Neural cell (in vitro differentiated cells): ENCODE results near the gene IL10RA. TPM values are rescaled to one million over a fixed set of nuclear protein-coding genes. Genes with fewer than 3 reads are reported as not detected.

Source experiments
- H2AFZ ChIP-seq: fragments of 200-600, 300-800 bp; sonication (generic), shearing (Covaris generic); 2 replicates; pipeline ENCODE4 v1.6.0; 2014; ENCODE audit warnings: low read depth, mild to moderate bottlenecking, antibody characterized with exemption, low read length, moderate library complexity
- H3F3A ChIP-seq: fragments of 200-600 bp; shearing (Covaris generic); 2 replicates; pipeline ENCODE4 v1.6.1; 2016; ENCODE audit warnings: mild to moderate bottlenecking, moderate library complexity, mixed read lengths, antibody characterized with exemption, low read length; ENCODE audit not compliant: insufficient read depth, poor library complexity, severe bottlenecking
- H3K27ac ChIP-seq: fragments of 200-600, 300-800 bp; sonication (generic), shearing (Covaris generic); 2 replicates; pipeline ENCODE4 v1.5.1; 2014; ENCODE audit warnings: mild to moderate bottlenecking, low read length, moderate library complexity
- H3K27me3 ChIP-seq: fragments of 300-800, 200-600 bp; sonication (generic), shearing (Covaris generic); 2 replicates; pipeline ENCODE4 v1.6.0; 2014; ENCODE audit warnings: mild to moderate bottlenecking, low read depth, low read length, moderate library complexity; ENCODE audit not compliant: insufficient read depth
- H3K36me3 ChIP-seq: fragments of 300-800, 200-600 bp; sonication (generic), shearing (Covaris generic); 2 replicates; pipeline ENCODE4 v1.5.1; 2014; ENCODE audit warnings: mild to moderate bottlenecking, antibody characterized with exemption, low read length, moderate library complexity; ENCODE audit not compliant: insufficient read depth
- H3K4me2 ChIP-seq: fragments of 300-800, 200-600 bp; sonication (generic), shearing (Covaris generic); 2 replicates; pipeline ENCODE4 v1.6.0; 2014; ENCODE audit warnings: mild to moderate bottlenecking, low read length
- H3K4me3 ChIP-seq: fragments of 300-800, 200-600 bp; sonication (generic), shearing (Covaris generic); 2 replicates; pipeline ENCODE4 v1.5.1; 2014; ENCODE audit warnings: mild to moderate bottlenecking, low read length, moderate library complexity
- H3K79me2 ChIP-seq: fragments of 200-600 bp; shearing (Covaris generic); replicated peaks from 2 replicates; pipeline ENCODE4 v1.6.0; 2014; ENCODE audit warnings: mild to moderate bottlenecking, low read length, moderate library complexity; ENCODE audit not compliant: insufficient read depth
- H3K9ac ChIP-seq: fragments of 300-800, 200-600 bp; sonication (generic), shearing (Covaris generic); 2 replicates; pipeline ENCODE4 v1.6.1; 2016; ENCODE audit warnings: mild to moderate bottlenecking, low read length, mixed read lengths
- H3K9me2 ChIP-seq: fragments of 200-600 bp; shearing (Covaris generic); 2 replicates; pipeline ENCODE4 v1.6.1; 2016; ENCODE audit warnings: mild to moderate bottlenecking, low read length, mixed read lengths; ENCODE audit not compliant: insufficient read depth
- H3K9me3 ChIP-seq: fragments of 200-600, 300-800 bp; sonication (generic), shearing (Covaris generic); 2 replicates; pipeline ENCODE4 v1.6.1; 2016; ENCODE audit warnings: mild to moderate bottlenecking, mixed run types, low read length, moderate library complexity, mixed read lengths
- H4K20me1 ChIP-seq: fragments of 200-600 bp; shearing (Covaris generic); 2 replicates; pipeline ENCODE4 v1.6.1; 2016; ENCODE audit warnings: mild to moderate bottlenecking, mixed run types; ENCODE audit not compliant: insufficient read depth
- EP300 ChIP-seq: fragments of 450-650 bp; conservative IDR thresholded peaks from 2 replicates; pipeline ENCODE4 v1.6.1; 2014; ENCODE audit warnings: antibody characterized with exemption, mild to moderate bottlenecking, moderate library complexity; ENCODE audit not compliant: poor library complexity, severe bottlenecking
- POLR2AphosphoS5 ChIP-seq: IDR thresholded peaks from 2 replicates; pipeline ENCODE4 v1.6.1; 2012
- SMC3 ChIP-seq: fragments of 450-650 bp; conservative IDR thresholded peaks from 2 replicates; pipeline ENCODE4 v1.6.1; 2014; ENCODE audit warnings: antibody characterized with exemption, mild to moderate bottlenecking, moderate library complexity; ENCODE audit not compliant: poor library complexity
- polyA plus RNA-seq: library from polyadenylated mRNA; depleted of rRNA; stranded (reverse); fragments of >200 nt; gene quantifications from 2 replicates; pipeline ENCODE4 v1.2.3, GENCODE V29; 2014
- TF ChIP-seq, protein P1 (sequence below): fragments of 450-650 bp; IDR thresholded peaks from 2 replicates; pipeline ENCODE4 v1.5.1; 2014; ENCODE audit warnings: antibody characterized with exemption, mild to moderate bottlenecking, moderate library complexity; ENCODE audit not compliant: poor library complexity, severe bottlenecking

Gene IL10RA
- polyA plus RNA-seq, 1 donor from 2014 or later, result 1.1 TPM

DNA sequence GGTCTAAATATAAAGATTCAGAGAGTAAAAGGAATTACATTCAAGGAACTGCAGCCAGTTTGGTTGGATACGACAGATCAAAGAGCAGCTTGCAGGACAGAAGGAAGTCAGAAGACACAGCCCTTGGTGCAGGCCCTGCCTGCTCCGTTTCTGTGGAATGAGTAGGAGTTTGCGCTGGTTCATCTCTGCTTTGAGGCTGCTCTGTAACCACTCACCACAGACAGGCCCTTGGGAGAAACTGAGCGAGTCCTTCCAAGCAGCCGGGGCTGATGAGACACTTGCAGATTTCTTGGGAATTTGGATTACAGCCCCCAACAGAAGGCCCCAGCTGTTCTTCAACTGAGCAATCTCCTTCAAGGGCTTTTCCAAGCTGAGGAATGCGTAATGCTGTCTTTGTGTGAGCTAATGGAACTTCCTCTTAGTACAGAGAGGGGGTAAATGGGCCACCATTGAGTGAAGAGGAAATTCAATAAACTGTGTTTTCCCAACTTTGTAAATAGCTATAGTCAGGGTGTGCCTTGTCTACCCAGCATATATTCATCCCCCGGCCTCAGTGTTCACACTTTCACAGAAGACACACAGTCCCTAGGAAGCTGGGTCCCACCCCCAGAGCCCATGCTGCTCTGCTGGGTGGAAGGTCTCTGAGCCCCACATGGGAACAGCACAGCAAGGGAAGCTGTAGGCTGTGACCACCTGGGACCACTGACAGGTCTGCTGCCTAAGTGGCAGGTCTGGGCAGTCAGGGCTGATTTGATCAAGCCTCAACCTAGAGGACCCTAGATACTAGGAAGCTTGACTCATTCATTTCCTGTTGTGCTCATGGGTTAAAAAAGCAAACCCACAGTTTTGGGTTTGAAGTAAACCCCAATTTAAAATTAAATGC is 16.6 kb downstream of the IL10RA start:
- Histone ChIP-seq H3K9me3 (no peaks in the 10 kb centered on the region), H3K79me2 (no peaks in the 10 kb centered on the region), H3K9me2 (no peaks in the 10 kb centered on the region), H4K20me1 (no peaks in the 10 kb centered on the region), H3K4me2 (no peak overlapping the region), H3K9ac (no peak overlapping the region), H2AFZ (no peak overlapping the region), H3K4me3 (no peak overlapping the region), H3K27me3 (no peaks in the 10 kb centered on the region), H3F3A (no peaks in the 10 kb centered on the region), H3K36me3 (no peaks in the 10 kb centered on the region), H3K27ac (no peak overlapping the region)
- no peak for TF ChIP-seq POLR2AphosphoS5

DNA sequence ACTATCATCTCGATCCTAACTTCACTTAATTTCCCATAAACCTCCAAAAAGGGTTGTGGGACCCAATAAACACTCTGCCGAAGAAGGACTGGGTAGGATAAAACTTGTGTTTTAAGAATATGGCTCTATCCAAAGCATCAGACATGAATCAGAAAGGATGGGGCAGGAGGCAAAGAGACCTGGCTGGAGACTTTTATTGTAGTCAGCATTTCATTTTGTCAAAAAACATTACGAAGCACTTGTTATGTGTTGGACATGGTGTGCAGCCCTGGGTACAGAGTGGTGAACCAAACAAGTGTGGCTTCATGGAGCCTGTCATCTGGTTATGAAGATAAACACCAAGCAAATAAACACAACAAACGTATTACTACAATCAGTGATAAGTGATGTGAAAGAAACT is 17.3 kb downstream of the IL10RA start:
- no peak for TF ChIP-seq EP300
- no peak for TF ChIP-seq SMC3
- no peak overlapping the region for H3K27ac ChIP-seq
- H3F3A ChIP-seq, result no peaks in the 10 kb centered on the region
- H2AFZ ChIP-seq, result no peak overlapping the region
- H4K20me1 ChIP-seq, result no peaks in the 10 kb centered on the region
- no peaks in the 10 kb centered on the region for H3K9me2 ChIP-seq
- H3K27me3 ChIP-seq, result no peaks in the 10 kb centered on the region
- H3K4me2 ChIP-seq, result no peak overlapping the region
- H3K4me3 ChIP-seq, result no peak overlapping the region
- no peak overlapping the region for H3K9ac ChIP-seq
- no peaks in the 10 kb centered on the region for H3K79me2 ChIP-seq
- no peaks in the 10 kb centered on the region for H3K36me3 ChIP-seq
- H3K9me3 ChIP-seq, result no peaks in the 10 kb centered on the region

DNA sequence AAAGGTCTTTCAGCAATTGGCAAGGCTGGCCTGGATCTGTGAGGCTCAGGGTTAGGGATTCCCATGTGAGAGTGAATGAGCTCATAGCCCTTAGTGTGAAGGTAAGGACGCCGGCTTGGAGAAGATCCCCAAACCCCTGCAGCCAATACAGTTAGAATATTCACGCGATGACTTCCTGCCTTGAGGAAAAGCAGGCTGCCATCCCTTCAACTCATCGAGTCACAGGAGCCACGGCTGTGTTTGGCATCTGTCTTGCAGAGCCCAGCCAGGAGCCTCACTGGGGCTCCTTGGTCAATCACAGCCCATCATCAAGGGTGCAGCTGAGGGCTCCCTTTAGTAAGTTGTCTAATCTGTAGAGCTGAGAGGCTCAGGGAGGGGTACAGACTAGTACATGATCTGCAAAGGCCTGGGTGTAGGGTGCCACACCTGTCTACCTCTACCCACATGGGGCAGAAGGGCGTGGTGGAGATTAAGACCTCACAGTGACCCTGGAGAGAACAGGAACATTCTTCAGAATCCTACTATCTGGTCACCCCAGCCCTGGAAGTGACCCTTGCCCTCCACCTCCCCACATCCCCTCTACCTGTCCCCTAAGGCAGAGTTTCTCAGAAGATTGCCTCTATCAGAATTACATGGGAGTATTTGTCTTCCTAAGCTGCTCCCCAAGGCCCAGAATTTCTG is 18.5 kb downstream of the IL10RA start:
- Histone ChIP-seq H3F3A (no peaks in the 10 kb centered on the region), H3K4me3 (no peak overlapping the region), H3K79me2 (no peaks in the 10 kb centered on the region), H3K27ac (no peak overlapping the region), H3K9me2 (no peaks in the 10 kb centered on the region), H3K36me3 (no peaks in the 10 kb centered on the region), H3K9me3 (no peaks in the 10 kb centered on the region), H3K4me2 (no peak overlapping the region), H4K20me1 (no peaks in the 10 kb centered on the region), H3K9ac (no peak overlapping the region), H3K27me3 (no peaks in the 10 kb centered on the region), H2AFZ (no peak overlapping the region)
- TF ChIP-seq, protein P1, sequence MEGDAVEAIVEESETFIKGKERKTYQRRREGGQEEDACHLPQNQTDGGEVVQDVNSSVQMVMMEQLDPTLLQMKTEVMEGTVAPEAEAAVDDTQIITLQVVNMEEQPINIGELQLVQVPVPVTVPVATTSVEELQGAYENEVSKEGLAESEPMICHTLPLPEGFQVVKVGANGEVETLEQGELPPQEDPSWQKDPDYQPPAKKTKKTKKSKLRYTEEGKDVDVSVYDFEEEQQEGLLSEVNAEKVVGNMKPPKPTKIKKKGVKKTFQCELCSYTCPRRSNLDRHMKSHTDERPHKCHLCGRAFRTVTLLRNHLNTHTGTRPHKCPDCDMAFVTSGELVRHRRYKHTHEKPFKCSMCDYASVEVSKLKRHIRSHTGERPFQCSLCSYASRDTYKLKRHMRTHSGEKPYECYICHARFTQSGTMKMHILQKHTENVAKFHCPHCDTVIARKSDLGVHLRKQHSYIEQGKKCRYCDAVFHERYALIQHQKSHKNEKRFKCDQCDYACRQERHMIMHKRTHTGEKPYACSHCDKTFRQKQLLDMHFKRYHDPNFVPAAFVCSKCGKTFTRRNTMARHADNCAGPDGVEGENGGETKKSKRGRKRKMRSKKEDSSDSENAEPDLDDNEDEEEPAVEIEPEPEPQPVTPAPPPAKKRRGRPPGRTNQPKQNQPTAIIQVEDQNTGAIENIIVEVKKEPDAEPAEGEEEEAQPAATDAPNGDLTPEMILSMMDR, result no peak
- no peak for TF ChIP-seq EP300
